K562 (cell line): Measurements from ENCODE around the gene MYO7A. TPM values are rescaled to one million over a fixed set of nuclear protein-coding genes. Genes with fewer than 3 reads are reported as not detected.

ENCODE experiments used
- BRCA1 ChIP-seq, 2 experiments: fragments of 450-650 bp in 1 of 2; sonication (generic) in 1 of 2; formaldehyde crosslinking in 1 of 2; IDR thresholded peaks; 2 replicates each; pipeline versions ENCODE4 v1.5.0 to v1.6.1; 2017 to 2020; ENCODE audit warnings: mild to moderate bottlenecking in 1 of 2, missing genetic modification reagents in 1 of 2
- E2F3 ChIP-seq: fragments of 250-450 bp; sonication (Bioruptor Pico); IDR thresholded peaks from 2 replicates; pipeline ENCODE4 v1.4.0; 2020; ENCODE audit warnings: mild to moderate bottlenecking
- ERF ChIP-seq: fragments of 450-650 bp; formaldehyde crosslinking; IDR thresholded peaks from 2 replicates; pipeline ENCODE4 v1.4.0; 2020; ENCODE audit warnings: mild to moderate bottlenecking, mixed read lengths
- NR4A1 ChIP-seq, 2 experiments: fragments of 250-450 bp in 1 of 2; fragments of 450-650 bp in 1 of 2; sonication (Bioruptor Pico) in 1 of 2; IDR thresholded peaks; 2 replicates each; pipeline versions ENCODE4 v1.4.0 to v1.6.1; 2016 to 2020; ENCODE audit warnings: mild to moderate bottlenecking in 2 of 2, missing compliant biosample characterization in 1 of 2, missing genetic modification characterization in 1 of 2, moderate library complexity in 1 of 2
- TCF3 ChIP-seq: sonication (generic); formaldehyde crosslinking; IDR thresholded peaks from 2 replicates; pipeline ENCODE4 v1.4.0; 2020; ENCODE audit warnings: mild to moderate bottlenecking, missing genetic modification reagents
- ZKSCAN3 ChIP-seq: fragments of 250-450 bp; sonication (Bioruptor Pico); IDR thresholded peaks from 2 replicates; pipeline ENCODE4 v1.4.0; 2020
- ZNF449 ChIP-seq: fragments of 250-450 bp; sonication (Bioruptor Pico); IDR thresholded peaks from 2 replicates; pipeline ENCODE4 v1.8.0; 2022; ENCODE audit warnings: moderate library complexity, mild to moderate bottlenecking, inconsistent platforms
- polyA plus RNA-seq, 8 experiments: library from polyadenylated mRNA; depleted of rRNA in 4 of 8; stranded (reverse) in 5 of 8; unstranded in 3 of 8; fragments of >200 nt; fragmentation: Nextera tagmentation in 2 of 8; fragmentation: Illumina TruSeq in 1 of 8; extraction: Ambion mirVana in 2 of 8; extraction: Trizol in 1 of 8; gene quantifications; 2 replicates each; pipeline versions ENCODE4 v1.2.1 to v1.2.3, GENCODE V29; 2011 to 2014; ENCODE audit warnings: inconsistent platforms in 1 of 8, missing spikeins in 1 of 8
- total RNA-seq, 7 experiments: library from RNA; depleted of rRNA in 6 of 7; stranded (reverse); fragments of >200 nt in 6 of 7; fragmentation: Illumina TruSeq in 2 of 7; extraction: Trizol in 2 of 7; gene quantifications; 2 replicates each; pipeline versions ENCODE4 v1.2.1 to v1.2.3, GENCODE V29; 2011 to 2021; ENCODE audit warnings: low replicate concordance in 1 of 7
- TF ChIP-seq, protein P1 (sequence below): fragments of 200-600 bp; sonication (generic); IDR thresholded peaks from one replicate; pipeline ENCODE4 v1.6.1; 2012; ENCODE audit warnings: mild to moderate bottlenecking, low read depth, low read length, inconsistent platforms

Gene MYO7A
- total and polyA plus RNA-seq, 9 of the 15 experiments (the other 6 are each of a cell fraction or from before 2014, with no cell fraction given): 0.01 to 0.11 (median 0.07) TPM; not detected in 1

DNA sequence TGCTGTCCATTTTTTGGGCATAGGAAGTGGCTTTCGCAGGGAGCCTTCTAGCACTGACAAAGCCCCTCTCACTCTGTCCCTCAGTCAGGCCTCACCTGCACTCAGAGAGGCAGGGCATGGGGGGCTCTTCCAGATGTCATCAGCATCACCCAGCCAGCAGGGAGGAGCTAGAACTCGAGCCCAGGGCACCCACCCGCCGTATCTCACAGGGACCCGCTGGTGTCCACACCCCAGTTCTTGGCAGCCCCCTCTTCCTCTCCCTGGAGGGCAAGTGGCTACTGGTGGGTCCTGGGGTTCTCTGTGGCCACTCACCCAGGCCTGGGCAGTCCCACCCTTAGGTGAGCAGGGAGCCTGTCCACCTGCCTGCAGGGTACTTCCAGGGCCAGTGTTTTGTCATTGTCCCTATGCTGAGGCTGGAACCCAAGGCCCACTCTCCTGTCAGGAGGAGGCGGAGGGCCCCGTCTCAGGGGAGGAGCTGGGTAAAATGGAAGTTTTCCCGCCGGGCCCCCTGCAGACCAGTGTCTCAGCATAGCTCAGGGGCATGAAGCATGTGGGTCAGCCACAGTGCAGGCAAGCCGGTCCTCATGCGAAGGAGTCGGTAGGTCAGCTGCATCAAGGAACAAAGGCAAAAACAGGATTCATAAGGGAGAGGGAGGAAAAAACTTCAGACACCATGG, 21.8 kb downstream of the MYO7A start (continued):
- TF ChIP-seq, protein P1, sequence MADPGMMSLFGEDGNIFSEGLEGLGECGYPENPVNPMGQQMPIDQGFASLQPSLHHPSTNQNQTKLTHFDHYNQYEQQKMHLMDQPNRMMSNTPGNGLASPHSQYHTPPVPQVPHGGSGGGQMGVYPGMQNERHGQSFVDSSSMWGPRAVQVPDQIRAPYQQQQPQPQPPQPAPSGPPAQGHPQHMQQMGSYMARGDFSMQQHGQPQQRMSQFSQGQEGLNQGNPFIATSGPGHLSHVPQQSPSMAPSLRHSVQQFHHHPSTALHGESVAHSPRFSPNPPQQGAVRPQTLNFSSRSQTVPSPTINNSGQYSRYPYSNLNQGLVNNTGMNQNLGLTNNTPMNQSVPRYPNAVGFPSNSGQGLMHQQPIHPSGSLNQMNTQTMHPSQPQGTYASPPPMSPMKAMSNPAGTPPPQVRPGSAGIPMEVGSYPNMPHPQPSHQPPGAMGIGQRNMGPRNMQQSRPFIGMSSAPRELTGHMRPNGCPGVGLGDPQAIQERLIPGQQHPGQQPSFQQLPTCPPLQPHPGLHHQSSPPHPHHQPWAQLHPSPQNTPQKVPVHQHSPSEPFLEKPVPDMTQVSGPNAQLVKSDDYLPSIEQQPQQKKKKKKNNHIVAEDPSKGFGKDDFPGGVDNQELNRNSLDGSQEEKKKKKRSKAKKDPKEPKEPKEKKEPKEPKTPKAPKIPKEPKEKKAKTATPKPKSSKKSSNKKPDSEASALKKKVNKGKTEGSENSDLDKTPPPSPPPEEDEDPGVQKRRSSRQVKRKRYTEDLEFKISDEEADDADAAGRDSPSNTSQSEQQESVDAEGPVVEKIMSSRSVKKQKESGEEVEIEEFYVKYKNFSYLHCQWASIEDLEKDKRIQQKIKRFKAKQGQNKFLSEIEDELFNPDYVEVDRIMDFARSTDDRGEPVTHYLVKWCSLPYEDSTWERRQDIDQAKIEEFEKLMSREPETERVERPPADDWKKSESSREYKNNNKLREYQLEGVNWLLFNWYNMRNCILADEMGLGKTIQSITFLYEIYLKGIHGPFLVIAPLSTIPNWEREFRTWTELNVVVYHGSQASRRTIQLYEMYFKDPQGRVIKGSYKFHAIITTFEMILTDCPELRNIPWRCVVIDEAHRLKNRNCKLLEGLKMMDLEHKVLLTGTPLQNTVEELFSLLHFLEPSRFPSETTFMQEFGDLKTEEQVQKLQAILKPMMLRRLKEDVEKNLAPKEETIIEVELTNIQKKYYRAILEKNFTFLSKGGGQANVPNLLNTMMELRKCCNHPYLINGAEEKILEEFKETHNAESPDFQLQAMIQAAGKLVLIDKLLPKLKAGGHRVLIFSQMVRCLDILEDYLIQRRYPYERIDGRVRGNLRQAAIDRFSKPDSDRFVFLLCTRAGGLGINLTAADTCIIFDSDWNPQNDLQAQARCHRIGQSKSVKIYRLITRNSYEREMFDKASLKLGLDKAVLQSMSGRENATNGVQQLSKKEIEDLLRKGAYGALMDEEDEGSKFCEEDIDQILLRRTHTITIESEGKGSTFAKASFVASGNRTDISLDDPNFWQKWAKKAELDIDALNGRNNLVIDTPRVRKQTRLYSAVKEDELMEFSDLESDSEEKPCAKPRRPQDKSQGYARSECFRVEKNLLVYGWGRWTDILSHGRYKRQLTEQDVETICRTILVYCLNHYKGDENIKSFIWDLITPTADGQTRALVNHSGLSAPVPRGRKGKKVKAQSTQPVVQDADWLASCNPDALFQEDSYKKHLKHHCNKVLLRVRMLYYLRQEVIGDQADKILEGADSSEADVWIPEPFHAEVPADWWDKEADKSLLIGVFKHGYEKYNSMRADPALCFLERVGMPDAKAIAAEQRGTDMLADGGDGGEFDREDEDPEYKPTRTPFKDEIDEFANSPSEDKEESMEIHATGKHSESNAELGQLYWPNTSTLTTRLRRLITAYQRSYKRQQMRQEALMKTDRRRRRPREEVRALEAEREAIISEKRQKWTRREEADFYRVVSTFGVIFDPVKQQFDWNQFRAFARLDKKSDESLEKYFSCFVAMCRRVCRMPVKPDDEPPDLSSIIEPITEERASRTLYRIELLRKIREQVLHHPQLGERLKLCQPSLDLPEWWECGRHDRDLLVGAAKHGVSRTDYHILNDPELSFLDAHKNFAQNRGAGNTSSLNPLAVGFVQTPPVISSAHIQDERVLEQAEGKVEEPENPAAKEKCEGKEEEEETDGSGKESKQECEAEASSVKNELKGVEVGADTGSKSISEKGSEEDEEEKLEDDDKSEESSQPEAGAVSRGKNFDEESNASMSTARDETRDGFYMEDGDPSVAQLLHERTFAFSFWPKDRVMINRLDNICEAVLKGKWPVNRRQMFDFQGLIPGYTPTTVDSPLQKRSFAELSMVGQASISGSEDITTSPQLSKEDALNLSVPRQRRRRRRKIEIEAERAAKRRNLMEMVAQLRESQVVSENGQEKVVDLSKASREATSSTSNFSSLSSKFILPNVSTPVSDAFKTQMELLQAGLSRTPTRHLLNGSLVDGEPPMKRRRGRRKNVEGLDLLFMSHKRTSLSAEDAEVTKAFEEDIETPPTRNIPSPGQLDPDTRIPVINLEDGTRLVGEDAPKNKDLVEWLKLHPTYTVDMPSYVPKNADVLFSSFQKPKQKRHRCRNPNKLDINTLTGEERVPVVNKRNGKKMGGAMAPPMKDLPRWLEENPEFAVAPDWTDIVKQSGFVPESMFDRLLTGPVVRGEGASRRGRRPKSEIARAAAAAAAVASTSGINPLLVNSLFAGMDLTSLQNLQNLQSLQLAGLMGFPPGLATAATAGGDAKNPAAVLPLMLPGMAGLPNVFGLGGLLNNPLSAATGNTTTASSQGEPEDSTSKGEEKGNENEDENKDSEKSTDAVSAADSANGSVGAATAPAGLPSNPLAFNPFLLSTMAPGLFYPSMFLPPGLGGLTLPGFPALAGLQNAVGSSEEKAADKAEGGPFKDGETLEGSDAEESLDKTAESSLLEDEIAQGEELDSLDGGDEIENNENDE: no peak
- TF ChIP-seq BRCA1 (IDR thresholded peaks at IDR 0.05) (no peak), BRCA1 (CRISPR knock-in tag; IDR thresholded peaks at IDR 0.05) (no peak), ZNF449 (CRISPR knock-in tag) (no peak), NR4A1 (CRISPR knock-in tag; IDR thresholded peaks at IDR 0.05) (no peak), NR4A1 (tag; IDR thresholded peaks at IDR 0.05) (no peak), ERF (CRISPR knock-in tag) (no peak), E2F3 (no peak), TCF3 (CRISPR knock-in tag) (no peak), ZKSCAN3 (CRISPR knock-in tag) (no peak)
